Adipocyte (in vitro differentiated cells): ENCODE results near the gene DQX1.
"Not testable (repeated sequence)": the region's sequence is repeated elsewhere in the genome, so short reads cannot be mapped to it uniquely, and the experiment has no call there.

Experiments used
- DNase-seq: peaks from one replicate; pipeline ENCODE4 v3.0.0-alpha.2; 2015; ENCODE audit warnings: low read depth
- H3K27me3 ChIP-seq: replicated peaks from 2 replicates; pipeline ENCODE4 v1.7.0; 2013; ENCODE audit warnings: mild to moderate bottlenecking, low read length, moderate library complexity; ENCODE audit not compliant: control insufficient read depth, insufficient read depth
- H3K36me3 ChIP-seq: 2 replicates; pipeline ENCODE4 v1.7.0; 2013; ENCODE audit warnings: low read length, mild to moderate bottlenecking, moderate library complexity; ENCODE audit not compliant: control insufficient read depth, insufficient read depth, severe bottlenecking
- H3K4me1 ChIP-seq: 2 replicates; pipeline ENCODE4 v1.7.0; 2013; ENCODE audit warnings: mild to moderate bottlenecking, low read length, moderate library complexity; ENCODE audit not compliant: control insufficient read depth, insufficient read depth
- H3K4me3 ChIP-seq: 2 replicates; pipeline ENCODE4 v1.7.0; 2013; ENCODE audit warnings: mild to moderate bottlenecking, low read length, moderate library complexity
- H3K9ac ChIP-seq: 2 replicates; pipeline ENCODE4 v1.7.0; 2013; ENCODE audit warnings: mild to moderate bottlenecking, low read length, moderate library complexity
- H3K9me3 ChIP-seq: 2 replicates; pipeline ENCODE4 v1.7.0; 2013; ENCODE audit warnings: mild to moderate bottlenecking, low read length, moderate library complexity; ENCODE audit not compliant: control insufficient read depth

Gene DQX1

DNA sequence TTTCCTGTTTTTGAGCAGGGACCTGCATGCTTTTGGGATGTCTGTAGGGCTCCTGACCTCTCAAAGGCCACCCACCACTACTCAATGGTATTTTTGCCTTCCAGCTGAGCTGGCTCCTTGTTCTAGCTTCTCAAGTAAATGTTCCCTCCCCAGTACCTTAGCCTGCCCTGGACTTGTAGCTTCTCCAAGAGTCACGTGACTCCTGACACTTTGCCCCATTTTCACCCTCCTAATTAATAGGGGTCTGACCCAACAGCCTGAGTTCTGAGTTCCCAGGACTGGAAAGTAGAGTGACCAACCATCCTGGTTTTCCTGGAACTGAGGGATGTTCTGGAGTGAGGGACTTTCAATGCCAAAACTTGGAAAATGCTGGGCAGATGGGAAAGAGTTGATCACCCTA, 30.6 kb downstream of the DQX1 start:
- no peak overlapping the region for H3K4me3 ChIP-seq
- H3K9ac ChIP-seq, result no peak overlapping the region
- no peaks in the 10 kb centered on the region for H3K9me3 ChIP-seq
- DNase-seq, result no peak
- H3K36me3 ChIP-seq, result peaks cover 40% of the 10 kb centered on the region
- H3K27me3 ChIP-seq, result no peaks in the 10 kb centered on the region
- H3K4me1 ChIP-seq, result peaks cover 18% of the 10 kb centered on the region

DNA sequence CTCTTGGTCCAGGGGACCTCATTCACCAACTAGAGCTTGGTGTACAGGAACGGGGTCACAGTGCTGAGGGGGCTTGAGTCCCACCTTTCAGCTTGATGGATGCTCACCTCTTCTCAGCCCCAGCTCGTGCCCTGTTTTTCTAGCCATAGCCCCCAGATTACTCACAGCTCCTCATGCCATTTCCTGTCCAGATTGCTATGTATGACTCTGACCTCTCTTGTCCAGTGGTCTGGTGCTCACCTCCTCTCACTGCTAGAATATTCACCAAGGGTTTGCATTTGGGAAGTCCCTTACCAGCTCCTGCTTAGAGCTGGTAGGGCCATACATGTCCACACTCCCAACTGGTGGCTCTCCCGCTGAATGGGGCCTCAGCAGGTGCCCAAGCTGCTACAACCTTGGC, 32.5 kb downstream of the DQX1 start:
- Histone ChIP-seq H3K27me3 (no peaks in the 10 kb centered on the region), H3K36me3 (peaks cover 46% of the 10 kb centered on the region), H3K9ac (no peak overlapping the region), H3K9me3 (no peaks in the 10 kb centered on the region), H3K4me3 (no peak overlapping the region), H3K4me1 (peaks cover 11% of the 10 kb centered on the region)
- no peak for DNase-seq

GRCh38 chr2:74491648-74492544, 34.1 kb downstream of the DQX1 start:
- Histone ChIP-seq H3K27me3 (no peaks in the 10 kb centered on the region), H3K4me3 (no peak overlapping the region), H3K9ac (no peak overlapping the region), H3K36me3 (peaks cover 46% of the 10 kb centered on the region), H3K9me3 (no peaks in the 10 kb centered on the region), H3K4me1 (peaks cover 3% of the 10 kb centered on the region)
- no peak for DNase-seq

DNA sequence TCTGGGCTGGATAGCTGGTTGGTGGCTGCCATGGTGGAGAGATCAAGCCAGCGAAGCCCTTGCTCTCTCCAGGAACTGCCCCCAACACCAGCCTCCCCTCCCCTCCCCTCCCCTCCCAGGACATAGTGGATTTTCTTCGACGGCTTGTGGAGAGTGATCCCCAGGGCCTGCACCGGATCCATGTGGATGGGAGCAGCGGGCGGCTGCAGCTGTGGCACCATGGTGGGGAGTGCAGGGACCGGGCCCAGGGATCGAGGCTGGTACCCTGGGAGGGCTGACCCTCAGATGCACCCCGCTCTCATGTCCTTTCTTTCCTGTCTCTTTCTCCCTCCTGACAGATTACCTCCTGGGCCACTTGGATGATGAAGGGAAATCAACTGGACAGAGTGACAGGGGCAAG, 36.1 kb downstream of the DQX1 start:
- Histone ChIP-seq H3K27me3 (no peaks in the 10 kb centered on the region), H3K9me3 (no peaks in the 10 kb centered on the region), H3K36me3 (peaks cover 46% of the 10 kb centered on the region), H3K9ac (no peak overlapping the region), H3K4me3 (no peak overlapping the region), H3K4me1 (peaks cover 3% of the 10 kb centered on the region)
- no peak for DNase-seq

DNA sequence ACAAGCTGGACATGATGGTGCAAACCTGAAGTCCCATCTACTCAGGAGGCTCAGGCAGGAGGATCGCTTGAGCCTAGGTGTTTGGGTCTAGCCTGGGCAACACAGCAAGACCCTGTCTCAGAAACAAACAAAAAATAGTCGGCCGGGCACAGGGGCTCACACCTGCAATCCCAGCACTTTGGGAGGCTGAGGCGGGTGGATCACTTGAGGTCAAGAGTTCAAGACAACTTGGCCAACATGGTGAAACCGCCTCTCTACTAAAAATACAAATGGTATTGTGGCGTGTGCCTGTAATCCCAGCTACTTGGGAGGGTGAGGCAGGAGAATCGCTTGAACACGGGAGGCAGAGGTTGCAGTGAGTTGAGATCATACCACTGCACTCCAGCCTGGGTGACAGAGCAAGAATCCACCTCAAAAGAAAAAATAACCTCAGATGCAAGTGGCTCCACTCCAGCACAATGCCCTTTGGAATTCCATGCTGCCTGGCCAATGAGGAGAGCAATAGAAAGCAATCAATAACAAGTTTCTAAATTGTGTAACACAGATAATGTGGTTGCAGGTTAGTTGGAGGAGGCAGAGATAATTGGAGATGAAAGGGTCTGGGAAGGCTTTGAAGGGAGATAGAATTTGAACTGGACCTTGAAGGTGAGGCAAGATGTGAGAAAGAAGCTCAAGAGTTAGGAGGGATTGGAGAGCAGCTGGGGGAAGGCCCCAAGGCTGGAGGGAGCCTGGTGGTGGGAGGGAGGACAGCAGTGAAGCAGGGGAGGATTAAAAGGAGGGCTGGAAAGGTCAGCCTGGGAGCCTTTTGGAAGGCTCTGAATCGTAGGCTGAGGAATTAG, 37.2 kb downstream of the DQX1 start:
- no peak overlapping the region for H3K4me3 ChIP-seq
- no peak for DNase-seq
- peaks cover 40% of the 10 kb centered on the region for H3K36me3 ChIP-seq
- H3K27me3 ChIP-seq, result no peaks in the 10 kb centered on the region
- H3K9me3 ChIP-seq, result no peaks in the 10 kb centered on the region
- H3K4me1 ChIP-seq, result peaks cover 3% of the 10 kb centered on the region
- no peak overlapping the region for H3K9ac ChIP-seq

DNA sequence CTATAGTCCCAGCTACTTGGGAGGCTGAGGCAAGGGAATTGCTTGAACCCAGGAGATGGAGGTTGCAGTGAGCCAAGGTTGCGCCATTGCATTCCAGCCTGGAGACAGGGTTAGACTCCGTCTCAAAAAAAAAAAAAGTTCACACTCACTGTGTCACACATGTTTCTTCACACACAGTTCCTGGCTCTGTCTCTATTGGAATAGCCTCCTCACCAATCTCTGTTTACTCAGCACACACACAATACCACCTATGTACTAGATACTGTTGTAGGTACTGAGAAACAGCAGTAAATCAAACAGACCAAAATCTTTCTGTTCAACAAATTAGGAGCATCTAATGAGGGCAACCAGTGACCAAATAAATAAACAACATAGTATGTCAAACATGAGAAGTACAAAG, 39.9 kb downstream of the DQX1 start:
- peaks cover 12% of the 10 kb centered on the region for H3K36me3 ChIP-seq
- no peak for DNase-seq
- peaks cover 17% of the 10 kb centered on the region for H3K4me1 ChIP-seq
- no peaks in the 10 kb centered on the region for H3K27me3 ChIP-seq
- no peaks in the 10 kb centered on the region for H3K9me3 ChIP-seq
- no peak overlapping the region for H3K9ac ChIP-seq
- H3K4me3 ChIP-seq, result no peak overlapping the region

DNA sequence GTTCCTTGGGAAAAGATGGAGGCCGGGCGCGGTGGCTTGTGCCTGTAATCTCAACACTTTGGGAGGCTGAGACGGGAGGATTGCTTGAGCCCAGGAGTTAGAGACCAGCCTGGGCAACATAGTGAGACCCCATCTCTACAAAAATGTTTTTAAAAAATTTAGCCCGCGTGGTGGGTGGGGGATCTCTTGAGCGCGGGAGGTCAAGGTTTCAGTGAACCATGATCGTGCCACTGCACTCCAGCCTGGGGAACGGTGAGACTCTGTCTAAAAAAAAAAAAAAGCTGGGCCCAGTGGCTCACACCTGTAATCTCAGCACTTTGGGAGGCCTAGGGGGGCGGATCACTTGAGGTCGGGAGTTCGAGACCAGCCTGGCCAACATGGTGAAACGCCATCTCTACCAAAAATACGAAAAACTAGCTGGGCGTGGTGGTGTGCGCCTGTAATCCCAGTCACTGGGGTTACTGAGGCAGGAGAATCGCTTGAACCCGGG, 42.3 kb downstream of the DQX1 start:
- Histone ChIP-seq H3K9ac (peak overlapping the region; percentile 93), H3K4me1 (peaks cover 23% of the 10 kb centered on the region), H3K36me3 (peaks cover 17% of the 10 kb centered on the region), H3K4me3 (peak overlapping the region; percentile 100)
- DNase-seq, H3K9me3 ChIP-seq, H3K27me3 ChIP-seq: not testable (repeated sequence)

GRCh38 chr2:74482801-74483674, 43.0 kb downstream of the DQX1 start, which contains the start of the genes CCDC142 and TTC31:
Gene CCDC142, minus strand, starts transcription at chr2:74482998. Its CDS starts 161 bp downstream, at chr2:74482837.
Gene TTC31, plus strand, starts transcription at chr2:74483081. Its CDS starts 15 bp downstream, at chr2:74483096.
- H3K9me3 ChIP-seq, result no peaks in the 10 kb centered on the region
- peaks cover 22% of the 10 kb centered on the region for H3K4me1 ChIP-seq
- H3K9ac ChIP-seq, result peak within 1 kb of the TSS; percentile 93
- H3K27me3 ChIP-seq, result no peaks in the 10 kb centered on the region
- peaks cover 17% of the 10 kb centered on the region for H3K36me3 ChIP-seq
- peak; percentile 98 for DNase-seq
- H3K4me3 ChIP-seq, result peak within 1 kb of the TSS; percentile 100

- Histone ChIP-seq H3K27me3 (no peaks in the 10 kb centered on the region), H3K4me1 (peaks cover 20% of the 10 kb centered on the region), H3K9ac (peak overlapping the region; percentile 93), H3K4me3 (peak overlapping the region; percentile 100), H3K36me3 (peaks cover 22% of the 10 kb centered on the region), H3K9me3 (no peaks in the 10 kb centered on the region)
- DNase-seq, result peak; percentile 63
These were observed 43.9 kb downstream of the DQX1 start for GRCh38 chr2:74481961-74482800.

DNA sequence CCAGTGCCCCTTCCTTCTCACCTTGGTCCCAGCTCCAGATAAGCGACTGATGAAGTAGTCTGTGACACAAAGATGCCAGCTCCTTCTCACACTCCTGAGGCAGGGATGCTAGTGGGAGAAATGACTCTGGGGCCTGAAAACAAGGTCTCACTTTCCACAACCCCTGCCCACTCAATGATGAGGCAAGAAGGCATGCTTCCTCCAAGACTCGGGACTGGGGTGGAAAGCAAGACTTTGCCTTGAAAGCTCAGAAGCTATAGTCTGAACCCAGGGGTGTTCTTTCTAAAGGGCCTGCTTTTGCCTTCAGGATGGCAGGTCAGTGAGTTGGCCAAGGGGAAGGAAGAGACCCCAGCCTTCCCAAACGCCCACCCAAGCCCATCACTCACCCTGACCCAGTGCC, 44.6 kb downstream of the DQX1 start:
- Histone ChIP-seq H3K27me3 (no peaks in the 10 kb centered on the region), H3K9me3 (no peaks in the 10 kb centered on the region), H3K4me3 (peak overlapping the region; percentile 100), H3K36me3 (peaks cover 24% of the 10 kb centered on the region), H3K9ac (peak overlapping the region; percentile 93), H3K4me1 (peaks cover 20% of the 10 kb centered on the region)
- peak; percentile 28 for DNase-seq
